Activated CD4-positive, alpha-beta T cell treated with anti-CD3 and anti-CD28 coated beads, Interleukin-10, Interleukin-2, amounts not matched to agents 100 ng/mL and 50 ng/mL, durations not matched to agents 16 hours and 8 hours (primary cell): ENCODE results near the gene MXRA7.

Experiments used
- DNase-seq: peaks from one replicate; pipeline ENCODE4 v3.0.0-alpha.2; 2020

MXRA7 gene

GRCh38 chr17:76674600-76674999 lies 36.2 kb downstream of the MXRA7 start:
- no peak for DNase-seq

- DNase-seq, result no peak
Measured at GRCh38 chr17:76673729-76674128, 37.0 kb downstream of the MXRA7 start.

GRCh38 chr17:76672892-76673291 lies 37.9 kb downstream of the MXRA7 start:
- no peak for DNase-seq

GRCh38 chr17:76672270-76672851 lies 38.4 kb downstream of the MXRA7 start:
- no peak for DNase-seq

GRCh38 chr17:76671912-76672262 lies 38.9 kb downstream of the MXRA7 start:
- DNase-seq, result no peak

- DNase-seq, result peak; percentile 100
Measured at GRCh38 chr17:76671123-76671911, 39.4 kb downstream of the MXRA7 start.

GRCh38 chr17:76670718-76671122 lies 40.0 kb downstream of the MXRA7 start:
- no peak for DNase-seq

- no peak for DNase-seq
Measured at GRCh38 chr17:76670020-76670717, 40.6 kb downstream of the MXRA7 start.

- no peak for DNase-seq
Measured at GRCh38 chr17:76667786-76668453, 42.8 kb downstream of the MXRA7 start.

- no peak for DNase-seq
Measured at GRCh38 chr17:76667491-76667755, 43.3 kb downstream of the MXRA7 start.

- no peak for DNase-seq
Measured at GRCh38 chr17:76660656-76661042, 50.1 kb downstream of the MXRA7 start.

GRCh38 chr17:76659928-76660655 lies 50.7 kb downstream of the MXRA7 start:
- peak; percentile 45 for DNase-seq

GRCh38 chr17:76658242-76658662 lies 52.5 kb downstream of the MXRA7 start:
- no peak for DNase-seq

- DNase-seq, result no peak
Measured at GRCh38 chr17:76657505-76658241, 53.1 kb downstream of the MXRA7 start.

GRCh38 chr17:76654408-76654807 lies 56.4 kb downstream of the MXRA7 start:
- no peak for DNase-seq

- DNase-seq, result no peak
Measured at GRCh38 chr17:76650504-76650903, 60.3 kb downstream of the MXRA7 start.

GRCh38 chr17:76646712-76647111 lies 64.1 kb downstream of the MXRA7 start:
- no peak for DNase-seq

GRCh38 chr17:76645481-76645880 lies 65.3 kb downstream of the MXRA7 start:
- no peak for DNase-seq

GRCh38 chr17:76644995-76645394 lies 65.8 kb downstream of the MXRA7 start:
- no peak for DNase-seq

- no peak for DNase-seq
Measured at GRCh38 chr17:76643553-76644148, 67.1 kb downstream of the MXRA7 start, which contains the start of gene ST6GALNAC1. TSS of gene ST6GALNAC1 (minus strand) at chr17:76643757. CDS start at chr17:76643638, 119 bp downstream.

GRCh38 chr17:76642994-76643393 lies 67.8 kb downstream of the MXRA7 start:
- DNase-seq, result no peak

GRCh38 chr17:76642032-76642561 lies 68.7 kb downstream of the MXRA7 start:
- no peak for DNase-seq
